Smooth muscle cell (in vitro differentiated cells): ENCODE results near the gene CFAP46. TPM values are rescaled to one million over a fixed set of nuclear protein-coding genes. Genes with fewer than 3 reads are reported as not detected.

Source experiments
- DNase-seq: peaks from one replicate; lab custom pipeline; 2025; ENCODE audit not compliant: unreplicated experiment; lab: John Stamatoyannopoulos, UW
- H2AFZ ChIP-seq: fragments of 200-600 bp; sonication (generic); 2 replicates; pipeline ENCODE4 v1.6.0; 2016; ENCODE audit warnings: antibody characterized with exemption, low read depth, mild to moderate bottlenecking
- H3F3A ChIP-seq: fragments of 200-600 bp; sonication (generic); 2 replicates; pipeline ENCODE4 v1.6.0; 2017; ENCODE audit warnings: antibody characterized with exemption, low read depth
- H3K27ac ChIP-seq: fragments of 200-600 bp; sonication (generic); 2 replicates; pipeline ENCODE4 v1.5.1; 2016; ENCODE audit warnings: low read depth, mild to moderate bottlenecking
- H3K27me3 ChIP-seq: fragments of 200-600 bp; sonication (generic); 2 replicates; pipeline ENCODE4 v1.6.1; 2016; ENCODE audit warnings: low read depth, mild to moderate bottlenecking
- H3K36me3 ChIP-seq: fragments of 200-600 bp; sonication (generic); 2 replicates; pipeline ENCODE4 v1.5.1; 2016; ENCODE audit warnings: low read depth
- H3K4me1 ChIP-seq: fragments of 200-600 bp; sonication (generic); 2 replicates; pipeline ENCODE4 v1.5.1; 2016; ENCODE audit warnings: low read depth
- H3K4me2 ChIP-seq: fragments of 200-600 bp; sonication (generic); 2 replicates; pipeline ENCODE4 v1.6.0; 2016; ENCODE audit warnings: mild to moderate bottlenecking
- H3K4me3 ChIP-seq: fragments of 200-600 bp; sonication (generic); 2 replicates; pipeline ENCODE4 v1.5.1; 2016; ENCODE audit warnings: mild to moderate bottlenecking
- H3K79me2 ChIP-seq: fragments of 200-600 bp; sonication (generic); 2 replicates; pipeline ENCODE4 v1.6.0; 2016; ENCODE audit warnings: low read depth, mild to moderate bottlenecking
- H3K9ac ChIP-seq: fragments of 200-600 bp; sonication (generic); 2 replicates; pipeline ENCODE4 v1.6.0; 2016; ENCODE audit warnings: low read depth
- H3K9me3 ChIP-seq: fragments of 200-600 bp; sonication (generic); replicated peaks from 2 replicates; pipeline ENCODE4 v1.5.1; 2016; ENCODE audit warnings: low read depth
- H4K20me1 ChIP-seq: fragments of 200-600 bp; sonication (generic); 2 replicates; pipeline ENCODE4 v1.6.0; 2016; ENCODE audit warnings: low read depth
- WGBS: methylation state at CpG from one replicate; pipeline ENCODE4 v1.1.7; 2016; ENCODE audit warnings: low lambda C conversion rate; 5-methylcytosine and 5-hydroxymethylcytosine counted together
- polyA plus RNA-seq: library from polyadenylated mRNA; unstranded; fragments of >200 nt; fragmentation: Nextera tagmentation; extraction: Ambion mirVana; gene quantifications from 2 replicates; pipeline ENCODE4 v1.2.1, GENCODE V29; 2016
- total RNA-seq: library from RNA; depleted of rRNA; stranded (reverse); fragments of >200 nt; gene quantifications from 2 replicates; pipeline ENCODE4 v1.2.3, GENCODE V29; 2014
- TF ChIP-seq, protein P1 (sequence below): fragments of 200-600 bp; sonication (generic); IDR thresholded peaks from 2 replicates; pipeline ENCODE4 v1.5.1; 2017; ENCODE audit warnings: borderline replicate concordance, mild to moderate bottlenecking, antibody characterized with exemption; ENCODE audit not compliant: insufficient read depth, poor library complexity, severe bottlenecking

CFAP46 gene
- total and polyA plus RNA-seq, 2 experiments from 2014 or later, result 1.1 to 2.0 TPM

DNA sequence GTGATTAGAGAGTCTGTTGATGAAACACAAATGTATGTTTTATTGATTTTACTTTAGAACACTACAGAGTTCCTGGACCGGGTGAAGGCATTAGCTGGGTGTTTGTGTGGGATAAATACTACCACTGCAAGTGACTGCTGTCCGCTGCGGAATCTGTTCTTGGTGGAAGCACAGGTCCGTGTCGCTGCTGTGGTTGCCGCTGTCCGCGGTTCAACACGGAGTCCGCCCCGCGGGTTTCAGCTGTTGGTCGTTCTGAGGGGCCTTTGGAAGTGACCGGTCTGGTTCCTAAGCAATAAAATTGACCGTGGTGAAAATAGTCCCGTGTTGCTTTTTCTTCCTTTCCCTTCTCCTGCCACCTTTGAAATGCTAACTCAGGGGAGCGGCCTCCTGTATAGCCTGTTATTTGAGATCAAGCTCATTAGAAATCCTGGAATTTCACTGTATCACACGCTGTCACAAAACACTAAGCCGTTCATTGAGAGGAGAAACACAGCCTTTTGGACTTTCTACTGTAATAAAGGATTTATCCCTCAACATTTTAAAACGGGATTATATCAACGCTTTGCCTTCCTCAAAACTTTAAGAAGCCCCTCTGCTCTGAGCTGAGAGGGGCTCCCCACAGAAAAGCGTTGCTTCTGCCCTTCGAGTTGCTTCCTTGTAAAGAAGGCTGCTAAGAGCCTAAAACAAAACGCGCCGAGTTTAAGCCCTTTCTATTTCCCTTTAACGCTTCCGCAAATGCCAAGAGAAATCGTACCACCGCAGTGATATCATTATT, 159.0 kb downstream of the CFAP46 start:
- TF ChIP-seq, protein P1, sequence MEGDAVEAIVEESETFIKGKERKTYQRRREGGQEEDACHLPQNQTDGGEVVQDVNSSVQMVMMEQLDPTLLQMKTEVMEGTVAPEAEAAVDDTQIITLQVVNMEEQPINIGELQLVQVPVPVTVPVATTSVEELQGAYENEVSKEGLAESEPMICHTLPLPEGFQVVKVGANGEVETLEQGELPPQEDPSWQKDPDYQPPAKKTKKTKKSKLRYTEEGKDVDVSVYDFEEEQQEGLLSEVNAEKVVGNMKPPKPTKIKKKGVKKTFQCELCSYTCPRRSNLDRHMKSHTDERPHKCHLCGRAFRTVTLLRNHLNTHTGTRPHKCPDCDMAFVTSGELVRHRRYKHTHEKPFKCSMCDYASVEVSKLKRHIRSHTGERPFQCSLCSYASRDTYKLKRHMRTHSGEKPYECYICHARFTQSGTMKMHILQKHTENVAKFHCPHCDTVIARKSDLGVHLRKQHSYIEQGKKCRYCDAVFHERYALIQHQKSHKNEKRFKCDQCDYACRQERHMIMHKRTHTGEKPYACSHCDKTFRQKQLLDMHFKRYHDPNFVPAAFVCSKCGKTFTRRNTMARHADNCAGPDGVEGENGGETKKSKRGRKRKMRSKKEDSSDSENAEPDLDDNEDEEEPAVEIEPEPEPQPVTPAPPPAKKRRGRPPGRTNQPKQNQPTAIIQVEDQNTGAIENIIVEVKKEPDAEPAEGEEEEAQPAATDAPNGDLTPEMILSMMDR, result no peak
- Histone ChIP-seq H3K9ac (no peak overlapping the region), H3K79me2 (no peaks in the 10 kb centered on the region), H3K4me2 (no peak overlapping the region), H3K36me3 (no peaks in the 10 kb centered on the region), H3K4me1 (no peaks in the 10 kb centered on the region), H3K9me3 (no peaks in the 10 kb centered on the region), H3K27me3 (peaks cover 71% of the 10 kb centered on the region), H3K27ac (no peak overlapping the region), H4K20me1 (peaks cover 63% of the 10 kb centered on the region), H3F3A (peaks cover 6% of the 10 kb centered on the region), H2AFZ (no peak overlapping the region), H3K4me3 (no peak overlapping the region)
- no peak for DNase-seq
- 43% methylated on average over 30 of the region's 30 CpGs for WGBS

DNA sequence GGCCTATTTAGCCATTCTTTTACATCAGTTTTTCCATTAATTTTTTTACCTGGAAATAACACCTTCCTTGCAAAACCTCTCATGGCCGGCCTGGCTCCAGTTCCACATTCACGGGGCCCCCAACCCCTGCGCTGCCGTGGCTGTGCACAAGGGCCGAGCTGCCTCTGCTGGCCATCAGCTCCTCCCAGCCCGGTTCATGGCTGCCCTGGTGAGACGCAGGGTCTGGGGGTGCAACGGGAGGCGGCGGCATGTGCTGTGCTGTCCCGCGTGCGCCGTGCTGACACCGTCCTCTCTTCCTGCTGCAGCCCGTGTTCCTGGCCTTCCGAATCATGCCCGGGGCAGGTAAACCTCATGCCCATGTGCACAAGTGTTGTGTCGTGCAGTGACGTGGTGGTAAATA, 160.8 kb downstream of the CFAP46 start:
- Histone ChIP-seq H3F3A (peaks cover 6% of the 10 kb centered on the region), H3K27me3 (peaks cover 53% of the 10 kb centered on the region), H3K4me3 (no peak overlapping the region), H3K27ac (no peak overlapping the region), H3K36me3 (no peaks in the 10 kb centered on the region), H2AFZ (no peak overlapping the region), H3K9ac (no peak overlapping the region), H3K4me1 (no peaks in the 10 kb centered on the region), H3K9me3 (no peaks in the 10 kb centered on the region), H4K20me1 (peaks cover 67% of the 10 kb centered on the region), H3K4me2 (no peak overlapping the region), H3K79me2 (no peaks in the 10 kb centered on the region)
- no peak for DNase-seq
- TF ChIP-seq, protein P1, result no peak
- WGBS, result 97% methylated on average over 20 of the region's 20 CpGs

DNA sequence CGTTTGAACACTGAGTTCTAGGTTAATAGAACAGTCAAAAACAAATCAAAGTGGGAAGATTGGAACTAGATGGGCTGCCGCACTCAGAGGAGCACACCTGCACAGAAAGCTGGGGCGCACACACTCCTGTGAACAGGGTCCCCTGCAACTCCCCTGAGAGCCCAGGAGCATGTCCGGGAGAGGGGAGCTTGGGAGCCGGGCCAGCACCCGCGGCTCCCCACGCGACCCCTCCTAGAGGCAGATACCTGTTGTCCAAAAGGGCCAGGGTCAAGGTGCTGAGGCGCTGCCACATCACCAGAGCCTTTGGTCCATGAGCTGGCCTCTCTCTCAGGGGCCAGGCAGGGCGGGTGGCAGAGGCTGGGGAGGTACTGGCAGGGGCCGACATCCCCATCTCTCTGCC, 162.0 kb downstream of the CFAP46 start:
- H3K27me3 ChIP-seq, result peaks cover 44% of the 10 kb centered on the region
- H2AFZ ChIP-seq, result no peak overlapping the region
- H3K4me3 ChIP-seq, result no peak overlapping the region
- no peak overlapping the region for H3K4me2 ChIP-seq
- no peaks in the 10 kb centered on the region for H3K9me3 ChIP-seq
- H3K4me1 ChIP-seq, result no peaks in the 10 kb centered on the region
- H3K27ac ChIP-seq, result no peak overlapping the region
- 96% methylated on average over 11 of the region's 12 CpGs for whole genome bisulfite sequencing
- H3K9ac ChIP-seq, result no peak overlapping the region
- H3F3A ChIP-seq, result peaks cover 6% of the 10 kb centered on the region
- TF ChIP-seq, protein P1, result no peak
- no peaks in the 10 kb centered on the region for H3K79me2 ChIP-seq
- H4K20me1 ChIP-seq, result peaks cover 72% of the 10 kb centered on the region
- DNase-seq, result no peak
- H3K36me3 ChIP-seq, result no peaks in the 10 kb centered on the region
